HEK293T (cell line): ENCODE data around the gene KAT2B.

Experiments
- ARNT ChIP-seq: fragments of 450-650 bp; IDR thresholded peaks from 2 replicates; pipeline ENCODE4 v1.6.1; 2017; ENCODE audit warnings: mild to moderate bottlenecking
- BHLHE40 ChIP-seq: fragments of 450-650 bp; IDR thresholded peaks from 2 replicates; pipeline ENCODE4 v1.6.1; 2016; ENCODE audit warnings: mild to moderate bottlenecking, moderate library complexity, borderline replicate concordance
- CTBP1 ChIP-seq: fragments of 450-650 bp; IDR thresholded peaks from 2 replicates; pipeline ENCODE4 v1.6.1; 2016; ENCODE audit warnings: borderline replicate concordance
- ELF4 ChIP-seq: fragments of 450-650 bp; IDR thresholded peaks from 2 replicates; pipeline ENCODE4 v1.6.1; 2017; ENCODE audit warnings: antibody characterized with exemption
- FOXA1 ChIP-seq: fragments of 450-650 bp; IDR thresholded peaks from 2 replicates; pipeline ENCODE4 v1.6.1; 2016; ENCODE audit warnings: mild to moderate bottlenecking
- FOXK2 ChIP-seq: fragments of 450-650 bp; IDR thresholded peaks from 2 replicates; pipeline ENCODE4 v1.6.1; 2016; ENCODE audit warnings: mild to moderate bottlenecking
- FOXM1 ChIP-seq: fragments of 450-650 bp; IDR thresholded peaks from 2 replicates; pipeline ENCODE4 v1.6.1; 2017; ENCODE audit warnings: mild to moderate bottlenecking, borderline replicate concordance
- LEF1 ChIP-seq: fragments of 450-650 bp; IDR thresholded peaks from 2 replicates; pipeline ENCODE4 v1.6.1; 2017; ENCODE audit warnings: mild to moderate bottlenecking, borderline replicate concordance
- NFRKB ChIP-seq: fragments of 450-650 bp; IDR thresholded peaks from 2 replicates; pipeline ENCODE4 v1.6.1; 2016; ENCODE audit warnings: mild to moderate bottlenecking, moderate library complexity
- PKNOX1 ChIP-seq: fragments of 450-650 bp; IDR thresholded peaks from 2 replicates; pipeline ENCODE4 v1.6.1; 2016
- SP1 ChIP-seq: fragments of 450-650 bp; IDR thresholded peaks from 2 replicates; pipeline ENCODE4 v1.6.1; 2017
- ZNF384 ChIP-seq: fragments of 450-650 bp; IDR thresholded peaks from 2 replicates; pipeline ENCODE4 v1.6.1; 2016

- no peak for TF ChIP-seq FOXK2
- no peak for TF ChIP-seq FOXM1
- TF ChIP-seq FOXA1: no peak
- TF ChIP-seq LEF1: no peak
- no peak for TF ChIP-seq ZNF384
- no peak for TF ChIP-seq ELF4
- TF ChIP-seq NFRKB: no peak
- TF ChIP-seq CTBP1: no peak
- no peak for TF ChIP-seq SP1
- no peak for TF ChIP-seq PKNOX1
- TF ChIP-seq BHLHE40: no peak
- TF ChIP-seq ARNT: no peak
These were observed 5.2 kb upstream of the KAT2B start for GRCh38 chr3:20035019-20035418.
